ENCODE results near the gene LBHD2. TPM values are rescaled to one million over a fixed set of nuclear protein-coding genes. Genes with fewer than 3 reads are reported as not detected.

Gene LBHD2
- total RNA-seq, 2 experiments from 2014 or later: not detected

DNA sequence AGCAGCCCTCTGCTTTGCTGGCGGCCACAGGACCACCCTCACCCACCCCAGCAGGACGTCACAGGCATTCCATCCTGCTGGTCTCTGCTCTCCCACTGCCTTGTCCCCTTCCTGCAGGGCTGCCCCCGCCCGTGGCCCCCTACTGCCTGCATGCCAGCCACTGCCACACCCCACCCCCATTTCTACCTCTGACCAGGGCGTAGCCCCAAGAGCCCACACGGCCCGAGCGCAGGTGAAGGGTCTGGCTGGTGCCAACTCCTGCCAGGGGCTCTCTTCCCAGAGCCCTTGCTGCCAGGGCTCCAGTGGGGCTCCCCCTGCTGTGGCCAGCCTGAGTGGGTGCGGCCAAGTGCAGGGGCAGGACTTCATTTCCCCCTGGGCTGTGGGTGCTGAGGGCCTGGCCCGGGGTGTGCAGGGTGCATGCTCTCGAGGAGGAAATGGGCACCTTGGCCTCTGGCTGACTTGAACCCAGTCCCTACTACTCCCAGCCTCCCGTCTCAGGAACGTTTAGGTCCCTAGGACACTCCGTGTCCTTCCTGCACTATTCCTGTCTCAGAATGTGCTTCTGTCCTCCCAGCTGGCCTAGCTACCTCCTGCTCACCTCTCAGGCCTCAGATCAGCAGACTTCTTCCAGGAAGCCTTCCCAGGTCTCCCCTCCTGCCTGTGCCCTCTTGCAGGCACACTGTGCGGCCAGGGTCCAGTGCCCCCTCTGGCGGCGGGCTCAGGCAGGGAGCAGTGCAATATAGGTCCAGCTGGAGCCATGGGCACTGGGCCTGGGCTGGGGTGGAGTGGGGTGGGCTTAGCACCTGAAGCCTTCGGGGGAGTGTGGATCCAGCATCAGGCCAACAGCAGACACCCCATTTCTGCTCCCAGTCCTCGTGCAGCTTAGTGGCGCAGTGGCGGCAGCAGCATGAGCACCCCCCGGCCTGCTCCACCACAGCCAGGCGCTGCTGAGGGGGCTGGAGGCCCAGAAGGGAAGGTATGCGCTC is 1.4 kb downstream of the LBHD2 start:
- no peaks in the 10 kb centered on the region for H3K9me3 ChIP-seq (ENCODE audit: low read length)
- intact Hi-C loops (cut with micrococcal nuclease; ENCODE audit: unreplicated experiment): no loop called here
- ChIA-PET POLR2A (no interaction called here), CTCF (ENCODE audit: unreplicated experiment) (no interaction called here)
- no peak overlapping the region for H2AFZ ChIP-seq (ENCODE audit: low read length)
- no peaks in the 10 kb centered on the region for H3K36me3 ChIP-seq (ENCODE audit: insufficient read depth, low read length)
- H3K9me2 ChIP-seq (ENCODE audit: insufficient read depth, low read length): no peaks in the 10 kb centered on the region
- TF ChIP-seq, protein P1, sequence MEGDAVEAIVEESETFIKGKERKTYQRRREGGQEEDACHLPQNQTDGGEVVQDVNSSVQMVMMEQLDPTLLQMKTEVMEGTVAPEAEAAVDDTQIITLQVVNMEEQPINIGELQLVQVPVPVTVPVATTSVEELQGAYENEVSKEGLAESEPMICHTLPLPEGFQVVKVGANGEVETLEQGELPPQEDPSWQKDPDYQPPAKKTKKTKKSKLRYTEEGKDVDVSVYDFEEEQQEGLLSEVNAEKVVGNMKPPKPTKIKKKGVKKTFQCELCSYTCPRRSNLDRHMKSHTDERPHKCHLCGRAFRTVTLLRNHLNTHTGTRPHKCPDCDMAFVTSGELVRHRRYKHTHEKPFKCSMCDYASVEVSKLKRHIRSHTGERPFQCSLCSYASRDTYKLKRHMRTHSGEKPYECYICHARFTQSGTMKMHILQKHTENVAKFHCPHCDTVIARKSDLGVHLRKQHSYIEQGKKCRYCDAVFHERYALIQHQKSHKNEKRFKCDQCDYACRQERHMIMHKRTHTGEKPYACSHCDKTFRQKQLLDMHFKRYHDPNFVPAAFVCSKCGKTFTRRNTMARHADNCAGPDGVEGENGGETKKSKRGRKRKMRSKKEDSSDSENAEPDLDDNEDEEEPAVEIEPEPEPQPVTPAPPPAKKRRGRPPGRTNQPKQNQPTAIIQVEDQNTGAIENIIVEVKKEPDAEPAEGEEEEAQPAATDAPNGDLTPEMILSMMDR (conservative IDR thresholded peaks at IDR 0.05; ENCODE audit: low read length): no peak
- no peak for TF ChIP-seq EZH2phosphoT487 (IDR thresholded peaks at IDR 0.05; ENCODE audit: borderline replicate concordance, low read depth, low read length)
- H3K79me2 ChIP-seq (ENCODE audit: insufficient read depth, low read depth, low read length): no peaks in the 10 kb centered on the region
- no peak overlapping the region for H3K27ac ChIP-seq (ENCODE audit: low read depth, low read length, poor library complexity, severe bottlenecking)
- BruUV-seq (replicated peaks): no TSS peak
- DNase-seq (ENCODE audit: low spot score): no peak
- H4K20me1 ChIP-seq (ENCODE audit: insufficient read depth, low read length): no peaks in the 10 kb centered on the region
- no peak overlapping the region for H3K4me2 ChIP-seq (ENCODE audit: low read length)
- H3K4me1 ChIP-seq (ENCODE audit: insufficient read depth, low read length, poor library complexity, severe bottlenecking): peaks cover 6% of the 10 kb centered on the region
- H3K4me3 ChIP-seq (ENCODE audit: low read depth, low read length, poor library complexity, severe bottlenecking): no peak overlapping the region

DNA sequence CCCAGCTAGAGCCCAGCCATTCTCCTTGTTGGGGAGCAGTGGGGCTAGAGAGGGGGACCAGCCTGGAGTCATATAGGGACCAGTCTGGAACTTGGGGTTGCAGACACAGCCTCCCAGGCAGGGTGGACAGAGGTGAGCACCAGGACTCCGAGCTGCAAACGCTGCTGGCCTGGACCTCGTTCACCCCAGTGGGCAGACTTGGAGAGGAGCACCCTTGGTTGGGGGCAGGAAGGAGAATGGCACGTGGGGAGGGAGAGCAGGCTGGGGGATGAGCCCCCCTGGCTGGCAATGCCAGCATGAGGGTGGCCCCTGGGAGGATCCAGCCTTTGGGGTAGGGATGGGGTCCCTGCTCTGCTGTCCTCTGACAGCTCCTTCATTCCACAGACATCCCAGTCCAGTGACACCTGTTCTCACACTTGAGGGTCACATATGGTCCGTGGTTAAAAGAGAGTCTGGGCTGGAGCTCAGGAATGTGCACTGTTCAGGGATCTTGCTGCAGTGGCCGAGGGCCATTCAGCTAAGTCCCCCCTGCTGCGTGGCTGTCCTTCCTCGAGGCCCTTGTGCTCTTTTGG is 2.8 kb downstream of the LBHD2 start:
- Histone ChIP-seq H3K4me2 (ENCODE audit: low read length) (no peak overlapping the region), H3K4me1 (ENCODE audit: insufficient read depth, low read length, poor library complexity, severe bottlenecking) (peaks cover 6% of the 10 kb centered on the region), H3K9me2 (ENCODE audit: insufficient read depth, low read length) (no peaks in the 10 kb centered on the region), H3K4me3 (ENCODE audit: low read depth, low read length, poor library complexity, severe bottlenecking) (no peak overlapping the region), H3K27ac (ENCODE audit: low read depth, low read length, poor library complexity, severe bottlenecking) (no peak overlapping the region), H3K9me3 (ENCODE audit: low read length) (no peaks in the 10 kb centered on the region), H4K20me1 (ENCODE audit: insufficient read depth, low read length) (no peaks in the 10 kb centered on the region), H2AFZ (ENCODE audit: low read length) (no peak overlapping the region), H3K79me2 (ENCODE audit: insufficient read depth, low read depth, low read length) (no peaks in the 10 kb centered on the region), H3K36me3 (ENCODE audit: insufficient read depth, low read length) (no peaks in the 10 kb centered on the region)
- DNase-seq (ENCODE audit: low spot score): no peak
- intact Hi-C loops (cut with micrococcal nuclease; ENCODE audit: unreplicated experiment): no loop called here
- no peak for TF ChIP-seq EZH2phosphoT487 (IDR thresholded peaks at IDR 0.05; ENCODE audit: borderline replicate concordance, low read depth, low read length)
- TF ChIP-seq, protein P1 (conservative IDR thresholded peaks at IDR 0.05; ENCODE audit: low read length): no peak
- POLR2A ChIA-PET: interaction anchor here (0.6 kb wide), 1 partner anchor 7 kb away, joined by 7 read pairs; the partner anchor contains the start of gene EXOC3L4
- BruUV-seq (replicated peaks): no TSS peak
- CTCF ChIA-PET (ENCODE audit: unreplicated experiment): interaction anchor here (0.6 to 1.0 kb wide), 2 partner anchors 12 to 13 kb away, joined by 3 read pairs; no protein-coding TSS in a partner anchor

Measured in OCI-LY7 (cell line).